Myocyte (in vitro differentiated cells): ENCODE results near the gene MRRF. TPM values are rescaled to one million over a fixed set of nuclear protein-coding genes. Genes with fewer than 3 reads are reported as not detected.

Experiments
- DNase-seq: peaks from one replicate; pipeline ENCODE4 v3.0.0-alpha.2; 2012; ENCODE audit warnings: low read depth
- polyA plus RNA-seq: library from polyadenylated mRNA; unstranded; fragments of >200 nt; gene quantifications from one replicate; pipeline ENCODE4 v1.2.1, GENCODE V29; 2012; ENCODE audit warnings: missing spikeins
- total RNA-seq: library from RNA; depleted of rRNA; stranded (reverse); fragments of >200 nt; gene quantifications from 2 replicates; pipeline ENCODE4 v1.2.3, GENCODE V29; 2014

Gene MRRF
- 36.6 and 38.1 TPM in 2 replicates for total RNA-seq
- polyA plus RNA-seq: 22.1 TPM

GRCh38 chr9:122264360-122265148 lies at the start of gene MRRF, which contains the start of gene RBM18:
TSS of gene MRRF (plus strand) at chr9:122264882. CDS start at chr9:122270892, 6,010 bp downstream.
TSS of gene RBM18 (minus strand) at chr9:122264840. CDS start at chr9:122261492, 3,348 bp downstream.
- peak; percentile 92 for DNase-seq

- no peak for DNase-seq
Measured at GRCh38 chr9:122215663-122216062, 49.0 kb upstream of the MRRF start.

DNA sequence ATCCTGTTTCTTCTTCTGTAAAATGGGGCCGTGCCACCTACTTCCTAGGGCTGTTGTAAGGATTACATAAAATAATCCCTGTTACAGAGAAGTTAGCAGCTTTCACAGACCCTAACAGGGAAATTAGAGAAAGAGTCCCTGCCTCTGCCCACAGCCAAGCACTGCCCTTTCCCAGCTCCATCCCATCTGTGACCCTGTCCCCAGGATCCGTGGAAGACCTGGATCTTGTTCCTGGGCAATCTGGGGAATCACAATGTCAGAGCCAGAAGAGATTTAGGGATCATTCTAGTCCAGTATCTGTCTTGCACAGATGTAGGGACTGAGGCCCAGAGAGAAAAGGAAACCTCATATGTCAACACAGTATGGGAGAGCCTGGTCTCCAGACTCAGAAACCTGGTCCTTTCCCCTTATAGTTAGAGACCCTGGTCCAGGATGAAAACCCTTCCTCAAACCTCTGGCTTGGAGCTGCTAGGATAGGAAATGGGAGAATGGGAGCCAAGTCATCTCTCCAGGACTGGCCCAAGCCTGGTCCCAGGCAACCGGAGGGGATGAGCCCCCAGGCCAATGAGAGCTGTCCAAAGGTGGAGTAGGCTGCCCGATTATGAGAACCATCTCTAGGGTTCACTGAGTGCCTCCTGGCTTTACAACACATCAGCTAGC lies 48.4 kb upstream of the MRRF start:
- DNase-seq: no peak

DNA sequence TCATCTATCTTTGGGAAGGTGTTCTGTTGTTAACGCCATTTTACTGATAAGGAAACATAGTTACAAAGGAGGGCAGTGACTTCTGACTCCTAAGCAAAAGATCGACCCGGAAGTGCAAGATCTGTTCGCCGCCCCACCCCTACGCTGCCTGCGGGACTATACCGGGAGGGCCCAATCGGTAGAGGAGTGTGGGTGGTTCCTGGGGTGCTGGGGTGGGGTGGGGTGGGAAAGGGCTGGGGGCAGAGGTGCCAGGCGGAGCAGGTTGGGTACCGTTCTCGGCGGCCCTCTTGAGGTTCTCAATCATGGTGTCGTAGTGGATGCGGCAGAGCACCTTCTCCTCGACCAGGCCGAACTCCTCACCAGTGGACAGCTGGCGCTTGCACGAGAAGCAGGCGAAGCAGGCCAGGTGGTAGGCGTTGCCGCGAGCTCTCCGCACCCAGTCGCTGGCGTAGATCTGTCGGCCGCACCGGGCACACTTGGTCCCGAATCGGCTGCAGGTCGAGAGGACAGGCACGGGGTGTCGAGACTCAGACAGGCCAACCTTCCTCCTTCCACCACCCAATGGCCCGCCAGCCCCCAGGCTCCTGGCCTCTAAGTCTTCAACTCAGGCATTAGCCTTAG lies 47.8 kb upstream of the MRRF start:
- DNase-seq: no peak

DNA sequence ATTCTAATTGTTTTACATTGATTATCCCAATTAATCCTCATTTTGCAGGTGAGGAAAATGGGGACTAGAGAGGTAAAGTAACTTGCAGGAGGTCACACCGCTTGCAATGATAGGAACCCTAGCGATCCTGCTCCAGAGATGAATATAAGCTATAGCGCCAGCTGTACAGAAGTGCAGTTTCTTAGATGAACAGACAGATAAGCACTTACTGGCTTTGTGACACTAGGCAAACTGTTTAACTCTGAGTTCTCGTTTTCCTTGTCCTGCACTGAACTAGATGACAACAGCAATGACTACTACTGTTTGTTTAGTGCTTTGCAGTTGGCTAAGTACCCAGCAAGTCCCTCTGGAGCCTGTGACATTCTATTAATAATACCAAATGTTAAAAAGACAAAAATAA lies 47.0 kb upstream of the MRRF start:
- DNase-seq: no peak

DNA sequence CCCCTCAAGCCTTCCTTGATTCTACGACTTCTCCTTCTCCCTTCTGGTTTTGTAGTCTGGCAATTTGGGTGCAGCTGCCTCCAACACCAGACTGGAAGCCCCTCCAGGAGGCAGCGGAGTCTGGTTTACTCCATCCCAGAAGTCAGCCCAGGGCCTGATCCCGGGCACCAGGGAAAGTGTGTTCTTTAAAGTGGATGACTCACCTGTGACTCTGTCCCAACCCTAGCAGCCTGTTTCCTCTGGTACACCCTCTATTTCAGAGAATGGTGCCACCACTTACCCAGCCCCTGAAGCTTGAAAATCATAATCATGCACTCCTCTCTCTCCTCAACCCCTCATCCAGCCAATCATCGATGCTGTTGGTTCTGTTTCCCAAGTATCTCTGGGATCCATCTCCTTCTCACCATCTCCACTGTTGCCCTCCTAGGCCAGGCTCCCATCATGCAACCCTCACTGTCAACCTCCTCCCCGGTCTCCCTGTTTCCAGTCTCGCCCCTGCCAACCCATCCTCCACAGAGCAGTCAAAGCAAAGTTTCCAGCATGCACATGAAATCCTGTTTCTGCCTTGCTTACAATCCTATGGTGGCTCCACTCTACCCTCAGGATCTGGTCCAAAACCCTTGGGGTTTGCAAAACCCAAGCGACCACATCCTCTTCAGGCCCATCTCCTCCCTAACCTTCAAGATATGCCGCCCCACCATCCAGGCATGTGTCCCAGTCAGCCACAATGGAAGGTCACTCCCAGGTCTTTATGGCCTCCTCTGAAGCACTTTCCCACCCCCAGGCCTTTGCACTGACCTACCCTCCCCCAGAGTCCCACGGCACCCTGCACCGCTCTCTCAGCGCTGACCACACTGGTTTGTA lies 46.4 kb upstream of the MRRF start:
- DNase-seq: peak; percentile 66

- peak; percentile 48 for DNase-seq
Measured at GRCh38 chr9:122218935-122219855, 45.5 kb upstream of the MRRF start.

- no peak for DNase-seq
Measured at GRCh38 chr9:122219856-122220672, 44.6 kb upstream of the MRRF start.

DNA sequence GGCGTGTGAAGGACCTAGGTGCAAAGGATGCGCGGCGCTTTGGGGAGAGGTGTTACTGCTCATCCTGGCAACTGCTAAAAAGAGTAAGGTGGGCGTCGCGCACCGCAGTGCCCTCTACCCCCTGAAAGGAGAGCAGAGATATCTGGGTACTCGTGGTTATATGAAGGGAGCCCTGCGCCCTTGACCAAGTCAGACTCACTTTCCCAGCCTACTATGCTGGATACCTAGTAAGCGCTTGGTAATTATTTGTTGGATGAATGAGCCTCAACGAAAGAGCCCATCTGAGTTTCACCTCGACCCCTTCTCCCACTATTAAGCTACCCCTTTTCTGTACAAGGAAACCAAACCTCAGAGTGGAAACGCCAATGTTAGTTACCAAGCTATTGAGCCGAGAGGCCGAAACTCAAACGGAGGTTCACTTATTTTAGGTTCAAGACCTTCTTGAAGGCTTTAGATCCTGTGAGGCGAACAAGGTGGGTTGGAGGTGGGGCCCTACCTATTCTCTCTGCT lies 44.0 kb upstream of the MRRF start:
- DNase-seq: no peak

- DNase-seq: no peak
Measured at GRCh38 chr9:122221183-122221811, 43.4 kb upstream of the MRRF start.

GRCh38 chr9:122222791-122223190 lies 41.9 kb upstream of the MRRF start:
- no peak for DNase-seq

GRCh38 chr9:122223435-122223834 lies 41.2 kb upstream of the MRRF start:
- no peak for DNase-seq

DNA sequence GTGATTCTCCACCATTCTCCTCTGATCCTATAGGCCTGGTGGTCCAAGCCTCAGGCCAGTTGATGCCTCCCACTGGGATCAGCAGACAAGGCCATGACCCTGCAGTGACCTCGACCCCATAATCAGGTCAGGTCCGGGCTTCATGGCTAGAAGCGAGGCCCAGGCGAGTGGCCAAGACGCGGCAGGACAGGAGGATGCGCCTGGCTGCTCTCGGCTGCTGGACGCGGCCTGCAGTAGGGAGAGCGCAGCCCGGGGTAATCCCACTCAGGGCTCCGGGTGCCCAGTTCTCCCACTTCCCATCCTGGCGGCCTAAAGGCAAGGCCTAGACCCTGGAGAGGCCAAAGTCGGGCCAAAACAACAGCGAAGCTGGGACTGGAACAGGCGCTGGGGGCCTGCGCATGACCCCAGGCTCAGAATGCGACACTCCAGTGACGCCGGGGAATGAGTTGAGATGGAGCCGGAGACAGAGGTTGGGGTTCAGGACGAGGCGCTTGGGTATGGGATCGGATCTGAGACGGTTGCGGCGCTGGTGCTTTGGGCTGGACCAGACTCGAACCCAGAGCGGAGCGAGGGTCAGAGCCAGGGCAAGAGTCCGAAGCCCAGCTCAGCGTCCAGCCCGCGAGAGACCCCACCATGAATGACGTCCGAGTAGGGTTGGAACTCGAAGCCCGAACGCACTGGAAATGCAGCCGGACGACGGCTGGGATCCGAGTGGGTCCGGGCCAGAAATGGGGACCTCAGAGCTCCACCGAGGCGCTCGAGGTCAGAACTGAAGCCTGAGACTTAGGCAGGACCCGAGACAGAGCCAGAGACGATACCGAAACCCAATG lies 39.2 kb upstream of the MRRF start:
- no peak for DNase-seq

- no peak for DNase-seq
Measured at GRCh38 chr9:122226142-122226757, 38.4 kb upstream of the MRRF start.

GRCh38 chr9:122226758-122227574 lies 37.7 kb upstream of the MRRF start:
- no peak for DNase-seq

DNA sequence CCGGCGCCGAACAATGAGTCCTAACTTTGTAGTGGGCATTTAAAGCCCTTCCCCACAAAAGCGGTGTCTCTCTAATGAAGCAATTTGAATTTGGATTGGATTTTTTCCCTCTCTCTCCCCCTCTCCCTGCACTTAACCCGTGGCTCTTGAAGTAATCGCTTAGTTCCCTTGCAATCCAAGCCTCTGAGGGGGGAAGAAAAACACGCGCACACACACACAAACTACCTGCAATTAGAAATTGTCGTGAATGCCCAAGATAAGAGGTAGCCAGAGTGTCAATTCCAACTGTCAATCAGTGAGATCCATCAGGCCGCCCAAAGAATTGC lies 37.1 kb upstream of the MRRF start:
- no peak for DNase-seq
